Mesenchymal stem cell (in vitro differentiated cells and primary cell): ENCODE results near the gene METRNL.
"Not testable (repeated sequence)": the region's sequence is repeated elsewhere in the genome, so short reads cannot be mapped to it uniquely, and the experiment has no call there.

Source experiments
- DNase-seq: peaks from one replicate; pipeline ENCODE4 v3.0.0-alpha.2; 2013
- H2AFZ ChIP-seq: one replicate; pipeline ENCODE4 v1.6.1; 2013; ENCODE audit warnings: low read depth, mild to moderate bottlenecking, control low read depth, inconsistent platforms, low read length, moderate library complexity
- H2AK5ac ChIP-seq: 2 replicates; pipeline ENCODE4 v1.6.1; 2013; ENCODE audit warnings: low read length, moderate library complexity, mild to moderate bottlenecking, inconsistent platforms; ENCODE audit not compliant: severe bottlenecking
- H2BK120ac ChIP-seq: one replicate; pipeline ENCODE4 v1.6.1; 2013; ENCODE audit warnings: low read depth, mild to moderate bottlenecking, inconsistent platforms, low read length, moderate library complexity
- H2BK12ac ChIP-seq, 2 experiments: one replicate each; pipeline ENCODE4 v1.6.1; 2013; ENCODE audit warnings: inconsistent platforms in 2 of 2, low read length in 2 of 2, mild to moderate bottlenecking in 2 of 2, moderate library complexity in 2 of 2, control low read depth in 1 of 2
- H2BK15ac ChIP-seq: one replicate; pipeline ENCODE4 v1.6.1; 2013; ENCODE audit warnings: mild to moderate bottlenecking, low read depth, inconsistent platforms; ENCODE audit not compliant: poor library complexity, severe bottlenecking
- H2BK5ac ChIP-seq: 2 replicates; pipeline ENCODE4 v1.6.1; 2013; ENCODE audit warnings: low read depth, mild to moderate bottlenecking, low read length, control low read depth, inconsistent platforms; ENCODE audit not compliant: poor library complexity, severe bottlenecking
- H3K14ac ChIP-seq, 2 experiments: one replicate each; pipeline ENCODE4 v1.6.1; 2013; ENCODE audit warnings: inconsistent platforms in 2 of 2, low read length in 2 of 2, control low read depth in 1 of 2, mild to moderate bottlenecking in 1 of 2, moderate library complexity in 1 of 2
- H3K18ac ChIP-seq, 2 experiments: one replicate each; pipeline ENCODE4 v1.6.1; 2013; ENCODE audit warnings: inconsistent platforms in 2 of 2, low read length in 2 of 2, control low read depth in 1 of 2, low read depth in 1 of 2, mild to moderate bottlenecking in 1 of 2
- H3K23ac ChIP-seq, 2 experiments: one replicate each; pipeline ENCODE4 v1.6.1; 2013; ENCODE audit warnings: inconsistent platforms in 2 of 2, low read length in 2 of 2, mild to moderate bottlenecking in 2 of 2, moderate library complexity in 2 of 2, control low read depth in 1 of 2
- H3K27ac ChIP-seq: 2 replicates; pipeline ENCODE4 v1.5.1; 2013; ENCODE audit warnings: mild to moderate bottlenecking, moderate library complexity, low read length, control low read depth, inconsistent platforms; ENCODE audit not compliant: poor library complexity, severe bottlenecking
- H3K27me3 ChIP-seq, 2 experiments: 2 replicates each; pipeline versions ENCODE4 v1.6.1 to v1.7.0; 2013; ENCODE audit warnings: low read length in 2 of 2, mild to moderate bottlenecking in 2 of 2, moderate library complexity in 2 of 2, control low read depth in 1 of 2, inconsistent platforms in 1 of 2; ENCODE audit not compliant: control insufficient read depth in 1 of 2, insufficient read depth in 1 of 2
- H3K36me3 ChIP-seq, 2 experiments: 2 replicates each; pipeline versions ENCODE4 v1.6.1 to v1.7.0; 2013; ENCODE audit warnings: low read length in 2 of 2, control low read depth in 1 of 2, inconsistent platforms in 1 of 2, low read depth in 1 of 2, mild to moderate bottlenecking in 1 of 2; ENCODE audit not compliant: insufficient read depth in 2 of 2, control insufficient read depth in 1 of 2
- H3K4ac ChIP-seq, 2 experiments: one replicate each; pipeline ENCODE4 v1.6.1; 2013; ENCODE audit warnings: inconsistent platforms in 2 of 2, low read length in 2 of 2, mild to moderate bottlenecking in 2 of 2, moderate library complexity in 2 of 2, control low read depth in 1 of 2, low read depth in 1 of 2
- H3K4me1 ChIP-seq: 2 replicates; pipeline ENCODE4 v1.6.1; 2013; ENCODE audit warnings: low read depth, low read length, control low read depth; ENCODE audit not compliant: control insufficient read depth, insufficient read depth
- H3K4me2 ChIP-seq: 2 replicates; pipeline ENCODE4 v1.6.1; 2013; ENCODE audit warnings: low read length, mild to moderate bottlenecking, inconsistent platforms; ENCODE audit not compliant: poor library complexity, severe bottlenecking
- H3K4me3 ChIP-seq, 2 experiments: 2 replicates each; pipeline versions ENCODE4 v1.5.1 to v1.7.0; 2013; ENCODE audit warnings: low read length in 2 of 2, mild to moderate bottlenecking in 2 of 2, control low read depth in 1 of 2, low read depth in 1 of 2; ENCODE audit not compliant: insufficient read depth in 1 of 2
- H3K79me1 ChIP-seq: replicated peaks from 2 replicates; pipeline ENCODE4 v1.6.1; 2013; ENCODE audit warnings: mild to moderate bottlenecking, control low read depth, low read length, inconsistent platforms; ENCODE audit not compliant: poor library complexity, severe bottlenecking
- H3K9ac ChIP-seq: 2 replicates; pipeline ENCODE4 v1.7.0; 2013; ENCODE audit warnings: mild to moderate bottlenecking, low read length, moderate library complexity
- H3K9me3 ChIP-seq: 2 replicates; pipeline ENCODE4 v1.7.0; 2013; ENCODE audit warnings: mild to moderate bottlenecking, low read length; ENCODE audit not compliant: control insufficient read depth
- H4K8ac ChIP-seq: one replicate; pipeline ENCODE4 v1.6.1; 2013; ENCODE audit warnings: inconsistent platforms, mild to moderate bottlenecking, low read length, moderate library complexity
- H4K91ac ChIP-seq: one replicate; pipeline ENCODE4 v1.6.1; 2013; ENCODE audit warnings: mild to moderate bottlenecking, low read length, inconsistent platforms
- WGBS: methylation state at CpG from one replicate; pipeline ENCODE4 v1.1.7; 2013; ENCODE audit warnings: mixed read lengths; 5-methylcytosine and 5-hydroxymethylcytosine counted together

Gene METRNL

GRCh38 chr17:83064732-83065659 lies 14.4 kb upstream of the METRNL start:
- 88% methylated on average over 37 of the region's 37 CpGs for WGBS
- H3K23ac ChIP-seq, result no peak overlapping the region
- DNase-seq, result no peak
- no peak overlapping the region for H4K91ac ChIP-seq
- H3K9ac ChIP-seq, result no peak overlapping the region
- H3K4me3 ChIP-seq, result no peak overlapping the region
- H4K8ac ChIP-seq, result no peak overlapping the region
- no peak overlapping the region for H3K14ac ChIP-seq
- no peak overlapping the region for H2AFZ ChIP-seq
- no peaks in the 10 kb centered on the region for H3K79me1 ChIP-seq
- peaks cover 11 to 24% of the 10 kb centered on the region in 2 experiments for H3K27me3 ChIP-seq
- H2AK5ac ChIP-seq, result no peak overlapping the region
- H3K36me3 ChIP-seq, result no peaks in the 10 kb centered on the region
- H2BK5ac ChIP-seq, result no peak overlapping the region
- H2BK12ac ChIP-seq, result no peak overlapping the region
- no peak overlapping the region for H3K4ac ChIP-seq
- no peak overlapping the region for H3K18ac ChIP-seq
- H2BK15ac ChIP-seq, result no peak overlapping the region
- no peak overlapping the region for H2BK120ac ChIP-seq
- no peak overlapping the region for H3K27ac ChIP-seq
- peaks cover 9% of the 10 kb centered on the region for H3K4me1 ChIP-seq
- no peak overlapping the region for H3K4me2 ChIP-seq
- no peaks in the 10 kb centered on the region for H3K9me3 ChIP-seq

GRCh38 chr17:83065660-83066542 lies 13.5 kb upstream of the METRNL start:
- Histone ChIP-seq H2AFZ (no peak overlapping the region), H3K14ac (no peak overlapping the region), H2BK120ac (no peak overlapping the region), H3K4ac (no peak overlapping the region), H3K9ac (no peak overlapping the region), H2BK15ac (no peak overlapping the region), H2BK12ac (no peak overlapping the region), H4K8ac (no peak overlapping the region), H3K27ac (no peak overlapping the region), H2AK5ac (no peak overlapping the region), H3K18ac (no peak overlapping the region), H4K91ac (no peak overlapping the region), H3K4me2 (no peak overlapping the region), H3K27me3 (peaks cover 11 to 24% of the 10 kb centered on the region in 2 experiments), H3K79me1 (no peaks in the 10 kb centered on the region), H3K4me1 (peaks cover 18% of the 10 kb centered on the region), H3K9me3 (no peaks in the 10 kb centered on the region), H3K36me3 (no peaks in the 10 kb centered on the region), H2BK5ac (no peak overlapping the region), H3K4me3 (no peak overlapping the region), H3K23ac (no peak overlapping the region)
- no peak for DNase-seq
- WGBS, result 92% methylated on average over 38 of the region's 39 CpGs

- not testable (repeated sequence) for H3K4ac ChIP-seq, H3K27ac ChIP-seq, H3K23ac ChIP-seq, H3K4me2 ChIP-seq, H3K18ac ChIP-seq, H3K79me1 ChIP-seq, H3K36me3 ChIP-seq, H2AFZ ChIP-seq, H2AK5ac ChIP-seq, H3K9ac ChIP-seq, H4K91ac ChIP-seq, H4K8ac ChIP-seq, H2BK5ac ChIP-seq, H3K9me3 ChIP-seq, H3K4me3 ChIP-seq, H3K14ac ChIP-seq, H2BK120ac ChIP-seq, DNase-seq, H2BK15ac ChIP-seq, H2BK12ac ChIP-seq
- Histone ChIP-seq H3K4me1 (peaks cover 18% of the 10 kb centered on the region), H3K27me3 (peaks cover 10 to 24% of the 10 kb centered on the region in 2 experiments)
- 78% methylated on average over 15 of the region's 19 CpGs for WGBS
Observed at GRCh38 chr17:83066543-83066890, 12.9 kb upstream of the METRNL start.
